Measurements from ENCODE around the gene TRIM50. TPM values are rescaled to one million over a fixed set of nuclear protein-coding genes. Genes with fewer than 3 reads are reported as not detected.

TRIM50 gene
- total RNA-seq, 3 donors from 2014 or later, result 1.4 TPM; not detected in 2

GRCh38 chr7:73359746-73360375 lies 32.0 kb upstream of the TRIM50 start:
- Histone ChIP-seq H3K4me3 (no peak overlapping the region), H3K9me3 (no peaks in the 10 kb centered on the region), H3K27me3 (peaks cover 0 to 11% of the 10 kb centered on the region in 2 donors), H3K4me1 (no peaks in the 10 kb centered on the region), H3K36me3 (no peaks in the 10 kb centered on the region), H3K27ac (no peak overlapping the region)
- TF ChIP-seq, protein P1, sequence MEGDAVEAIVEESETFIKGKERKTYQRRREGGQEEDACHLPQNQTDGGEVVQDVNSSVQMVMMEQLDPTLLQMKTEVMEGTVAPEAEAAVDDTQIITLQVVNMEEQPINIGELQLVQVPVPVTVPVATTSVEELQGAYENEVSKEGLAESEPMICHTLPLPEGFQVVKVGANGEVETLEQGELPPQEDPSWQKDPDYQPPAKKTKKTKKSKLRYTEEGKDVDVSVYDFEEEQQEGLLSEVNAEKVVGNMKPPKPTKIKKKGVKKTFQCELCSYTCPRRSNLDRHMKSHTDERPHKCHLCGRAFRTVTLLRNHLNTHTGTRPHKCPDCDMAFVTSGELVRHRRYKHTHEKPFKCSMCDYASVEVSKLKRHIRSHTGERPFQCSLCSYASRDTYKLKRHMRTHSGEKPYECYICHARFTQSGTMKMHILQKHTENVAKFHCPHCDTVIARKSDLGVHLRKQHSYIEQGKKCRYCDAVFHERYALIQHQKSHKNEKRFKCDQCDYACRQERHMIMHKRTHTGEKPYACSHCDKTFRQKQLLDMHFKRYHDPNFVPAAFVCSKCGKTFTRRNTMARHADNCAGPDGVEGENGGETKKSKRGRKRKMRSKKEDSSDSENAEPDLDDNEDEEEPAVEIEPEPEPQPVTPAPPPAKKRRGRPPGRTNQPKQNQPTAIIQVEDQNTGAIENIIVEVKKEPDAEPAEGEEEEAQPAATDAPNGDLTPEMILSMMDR (IDR thresholded peaks at IDR 0.05), result no peak
- TF ChIP-seq POLR2AphosphoS5 (IDR thresholded peaks at IDR 0.05) (no peak), POLR2A (IDR thresholded peaks at IDR 0.05) (no peak)
- DNase-seq (ENCODE audit: low spot score in 2 of 2), result no peak
- intact Hi-C loops (cut with DNase I; ENCODE audit: low total_unique reads), result no loop called here

- TF ChIP-seq POLR2AphosphoS5 (IDR thresholded peaks at IDR 0.05), result no peak
- TF ChIP-seq POLR2A (IDR thresholded peaks at IDR 0.05), result no peak
- TF ChIP-seq, protein P1 (IDR thresholded peaks at IDR 0.05), result no peak
- intact Hi-C loops (cut with DNase I; ENCODE audit: low total_unique reads), result no loop called here
Measured at GRCh38 chr7:73359306-73359705, 31.4 kb upstream of the TRIM50 start.

DNA sequence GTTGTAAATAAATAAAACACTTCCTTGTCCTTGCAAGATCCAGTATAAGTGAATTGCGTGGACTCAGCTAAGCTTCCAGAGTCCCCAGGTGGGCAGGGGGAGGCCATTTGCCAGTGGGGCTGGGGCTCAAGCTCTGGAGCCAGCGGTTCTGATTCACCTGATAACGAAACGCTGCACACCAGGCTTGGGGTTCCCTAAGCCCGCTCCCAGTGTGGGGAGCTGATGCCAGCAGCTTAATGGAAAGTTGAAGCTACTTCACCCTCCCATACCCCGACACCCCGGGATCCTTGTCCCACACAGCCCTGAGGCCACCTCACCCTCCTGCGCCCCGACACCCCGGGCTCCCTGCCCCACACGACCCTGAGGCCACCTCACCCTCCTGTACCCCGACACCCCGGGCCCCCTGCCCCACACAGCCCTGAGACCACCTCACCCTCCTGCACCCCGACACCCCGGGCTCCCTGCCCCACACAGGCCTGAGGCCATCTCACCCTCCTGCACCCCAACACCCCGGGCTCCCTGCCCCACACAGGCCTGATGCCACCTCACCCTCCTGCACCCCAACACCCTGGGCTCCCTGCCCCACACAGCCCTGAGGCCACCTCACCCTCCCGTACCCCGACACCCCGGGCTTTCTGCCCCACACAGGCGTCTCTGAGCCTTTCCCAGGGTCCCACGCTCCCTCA lies 30.9 kb upstream of the TRIM50 start:
- peak overlapping the region; percentile 14 to 55 (median 40) for H3K4me3 ChIP-seq
- no peak for DNase-seq (ENCODE audit: low spot score in 2 of 2)

More at GRCh38 chr7:73359306-73359705, 31.4 kb upstream of the TRIM50 start:
- Histone ChIP-seq H3K9me3 (no peaks in the 10 kb centered on the region), H3K36me3 (no peaks in the 10 kb centered on the region), H3K27me3 (peaks cover 0 to 8% of the 10 kb centered on the region in 2 donors), H3K4me1 (no peaks in the 10 kb centered on the region), H3K4me3 (no peak overlapping the region), H3K27ac (no peak overlapping the region)
- no peak for DNase-seq (ENCODE audit: low spot score in 2 of 2)

DNA sequence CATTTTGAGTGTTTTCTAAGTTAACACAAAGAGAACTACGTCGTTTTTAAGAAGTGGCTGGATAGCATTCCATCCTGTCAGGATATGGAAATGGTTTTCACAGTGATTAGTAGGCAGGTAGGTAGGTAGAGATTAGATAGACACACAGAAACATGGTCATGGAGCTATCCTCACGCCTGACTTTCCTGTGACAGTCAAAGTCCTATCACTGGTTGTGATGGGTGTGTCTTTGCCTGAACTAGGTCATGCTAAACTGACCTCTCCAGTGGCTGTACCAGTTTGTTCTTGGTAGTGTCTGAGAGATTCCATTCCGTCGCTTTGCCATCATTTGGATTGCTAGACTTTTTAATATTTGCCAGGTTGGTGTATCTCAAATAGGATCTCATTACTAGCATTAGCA lies 28.3 kb upstream of the TRIM50 start:
- H3K27me3 ChIP-seq, result peaks cover 0 to 4% of the 10 kb centered on the region in 2 donors
- DNase-seq (ENCODE audit: low spot score in 2 of 2), result no peak
- TF ChIP-seq POLR2AphosphoS5 (IDR thresholded peaks at IDR 0.05), result no peak
- TF ChIP-seq, protein P1 (IDR thresholded peaks at IDR 0.05), result no peak
- no peaks in the 10 kb centered on the region for H3K36me3 ChIP-seq
- no peaks in the 10 kb centered on the region for H3K4me1 ChIP-seq
- intact Hi-C loops (cut with DNase I; ENCODE audit: low total_unique reads), result no loop called here
- H3K9me3 ChIP-seq, result peaks cover 0 to 4% of the 10 kb centered on the region in 2 donors
- no peak overlapping the region for H3K4me3 ChIP-seq
- no peak overlapping the region for H3K27ac ChIP-seq

More for the DNA sequence above, 30.9 kb upstream of the TRIM50 start:
- H3K27ac ChIP-seq, result no peak overlapping the region
- intact Hi-C loops (cut with DNase I; ENCODE audit: low total_unique reads), result no loop called here
- H3K27me3 ChIP-seq, result peaks cover 0 to 4% of the 10 kb centered on the region in 2 donors
- no peaks in the 10 kb centered on the region for H3K9me3 ChIP-seq
- no peaks in the 10 kb centered on the region for H3K36me3 ChIP-seq
- H3K4me1 ChIP-seq, result no peaks in the 10 kb centered on the region
- TF ChIP-seq, protein P1 (IDR thresholded peaks at IDR 0.05), result no peak
- no peak for TF ChIP-seq POLR2A (IDR thresholded peaks at IDR 0.05)
- no peak for TF ChIP-seq POLR2AphosphoS5 (IDR thresholded peaks at IDR 0.05)

DNA sequence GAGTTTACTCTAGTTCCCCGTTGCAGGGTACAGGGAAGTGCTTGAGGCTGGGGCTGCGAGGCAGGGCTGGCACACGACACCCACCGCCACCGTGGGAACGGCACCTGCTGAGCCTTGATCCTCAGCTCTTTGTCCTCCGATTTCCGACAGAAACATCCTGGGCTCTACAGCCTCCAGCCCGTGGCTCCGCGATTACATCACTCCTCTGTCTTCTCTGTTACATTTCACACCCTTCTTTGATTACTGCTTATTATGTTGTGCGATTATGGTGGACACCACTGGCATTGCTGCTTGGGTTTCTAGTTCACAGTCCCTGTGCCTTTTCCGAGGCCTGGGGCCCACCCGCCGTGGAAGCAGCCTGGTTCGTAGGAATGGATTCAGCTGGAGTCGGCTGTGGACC lies 26.9 kb upstream of the TRIM50 start:
- intact Hi-C loops (cut with DNase I; ENCODE audit: low total_unique reads), result no loop called here

More for the DNA sequence above, 26.9 kb upstream of the TRIM50 start:
- Histone ChIP-seq H3K4me3 (no peak overlapping the region), H3K4me1 (no peaks in the 10 kb centered on the region), H3K36me3 (no peaks in the 10 kb centered on the region), H3K27me3 (peaks cover 0 to 2% of the 10 kb centered on the region in 2 donors), H3K9me3 (peaks cover 0 to 4% of the 10 kb centered on the region in 2 donors), H3K27ac (no peak overlapping the region)
- no peak for TF ChIP-seq POLR2AphosphoS5 (IDR thresholded peaks at IDR 0.05)
- DNase-seq (ENCODE audit: low spot score in 2 of 2), result no peak
